OCI-M2 (cell line): ENCODE data around the gene SAMD8.
"Not testable (repeated sequence)": the region's sequence is repeated elsewhere in the genome, so short reads cannot be mapped to it uniquely, and the experiment has no call there.

ENCODE experiments used
- DNase-seq: peaks from one replicate; lab custom pipeline; 2025; ENCODE audit not compliant: unreplicated experiment; lab: John Stamatoyannopoulos, UW

The SAMD8 gene

DNA sequence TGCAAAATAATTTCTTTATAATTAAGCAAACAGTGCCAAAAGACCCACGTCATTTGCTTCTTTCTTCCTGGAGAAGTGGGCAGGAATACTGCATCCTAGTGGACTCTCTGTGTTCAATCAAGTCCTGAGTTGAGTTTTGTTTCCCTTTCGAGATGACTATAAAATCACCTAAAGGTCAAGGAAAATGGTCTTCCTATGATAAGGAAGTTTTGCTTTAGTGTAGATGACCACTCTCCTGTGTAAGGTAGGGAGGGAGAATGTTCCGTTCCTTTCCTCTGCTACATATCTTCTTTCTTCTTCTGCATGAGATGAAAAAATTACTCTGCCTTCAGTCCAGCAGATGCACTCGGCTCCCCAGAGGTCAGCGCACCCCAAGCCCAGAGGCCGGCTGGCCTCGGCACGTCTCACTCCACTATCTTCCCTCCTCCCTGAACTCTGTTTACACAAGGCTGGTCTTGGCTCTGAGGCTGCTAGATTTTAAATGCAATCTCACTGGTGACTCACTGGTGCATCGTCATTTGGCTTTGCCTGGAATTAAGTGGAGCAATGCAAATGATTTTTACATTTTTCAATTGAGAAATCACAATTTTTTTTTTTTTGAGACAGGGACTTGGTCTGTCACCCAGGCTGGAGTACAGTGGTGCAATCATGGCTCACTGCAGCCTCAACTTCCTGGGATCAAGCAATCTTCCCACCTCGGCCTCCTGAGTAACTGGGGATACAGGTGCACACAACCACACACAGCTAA lies 80.5 kb downstream of the SAMD8 start:
- DNase-seq, result no peak

DNA sequence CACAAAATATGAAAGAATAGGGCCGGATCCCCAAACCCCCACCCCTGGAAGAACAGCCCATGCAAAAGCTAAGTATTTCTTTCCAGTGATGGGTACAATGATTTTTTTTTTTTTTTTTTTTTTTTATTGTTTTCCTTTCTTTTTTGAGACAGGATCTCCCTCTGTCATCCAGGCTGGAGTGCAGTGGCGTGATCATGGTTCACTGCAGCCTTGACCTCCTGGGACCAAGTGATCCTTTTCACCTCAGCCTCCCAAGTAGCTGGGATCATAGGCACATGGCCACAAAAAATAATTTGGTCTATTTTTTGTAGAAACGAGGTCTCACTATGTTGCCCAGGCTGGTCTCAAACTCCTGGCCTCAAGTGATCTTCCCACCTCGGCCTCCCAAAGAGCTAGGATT lies 83.2 kb downstream of the SAMD8 start:
- not testable (repeated sequence) for DNase-seq

DNA sequence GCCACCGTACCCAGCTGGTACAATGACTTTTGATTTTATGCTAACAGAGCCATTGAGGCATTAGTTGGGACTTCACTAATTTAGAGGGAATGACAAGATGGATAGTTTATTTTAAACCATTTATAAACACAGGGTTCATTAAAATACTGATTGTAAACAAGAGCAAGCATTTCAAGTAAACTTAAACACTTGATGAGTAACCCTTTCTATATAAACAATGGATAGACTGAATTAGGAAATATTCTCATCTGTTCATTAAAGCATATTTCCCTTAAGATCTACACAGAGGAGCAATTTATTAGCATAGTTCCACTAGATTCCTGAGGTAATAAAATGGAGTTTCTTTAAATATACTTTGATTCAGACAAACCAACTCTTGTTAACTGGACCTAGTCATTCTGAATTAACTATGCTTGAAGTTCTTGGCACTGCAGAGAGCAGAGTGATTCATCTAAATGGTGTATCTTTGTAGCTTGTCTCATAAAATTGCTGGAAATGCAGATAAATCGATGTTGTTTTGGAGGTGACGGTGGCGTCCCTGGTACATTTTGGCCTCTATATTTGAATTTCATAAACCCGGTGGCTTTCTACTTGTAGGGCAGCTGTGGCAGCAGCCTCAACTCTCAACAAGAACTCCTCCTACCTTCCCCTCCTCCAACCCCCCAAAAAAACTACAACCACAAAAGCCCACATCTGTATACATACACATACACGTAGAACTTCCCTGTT lies 83.7 kb downstream of the SAMD8 start:
- no peak for DNase-seq

DNA sequence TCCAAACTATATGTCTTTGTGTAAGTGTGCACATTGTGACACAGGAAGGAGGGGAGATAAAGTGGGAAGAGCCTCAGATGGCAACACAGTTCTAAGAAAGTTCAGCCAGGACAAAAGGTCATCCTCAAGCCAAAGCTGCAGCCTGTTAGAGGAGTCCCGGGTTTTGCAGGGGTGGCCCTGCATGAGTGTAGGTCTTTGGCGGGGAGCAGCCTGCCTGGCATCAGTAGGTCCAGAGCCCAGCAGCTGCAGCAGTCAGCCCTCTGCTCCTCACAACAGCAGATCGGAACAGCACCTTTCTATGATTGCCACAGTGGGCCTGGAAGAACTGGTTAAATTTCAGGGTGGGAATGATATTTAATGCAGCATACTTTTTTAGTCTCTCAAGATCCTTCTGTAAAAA lies 85.6 kb downstream of the SAMD8 start:
- no peak for DNase-seq

DNA sequence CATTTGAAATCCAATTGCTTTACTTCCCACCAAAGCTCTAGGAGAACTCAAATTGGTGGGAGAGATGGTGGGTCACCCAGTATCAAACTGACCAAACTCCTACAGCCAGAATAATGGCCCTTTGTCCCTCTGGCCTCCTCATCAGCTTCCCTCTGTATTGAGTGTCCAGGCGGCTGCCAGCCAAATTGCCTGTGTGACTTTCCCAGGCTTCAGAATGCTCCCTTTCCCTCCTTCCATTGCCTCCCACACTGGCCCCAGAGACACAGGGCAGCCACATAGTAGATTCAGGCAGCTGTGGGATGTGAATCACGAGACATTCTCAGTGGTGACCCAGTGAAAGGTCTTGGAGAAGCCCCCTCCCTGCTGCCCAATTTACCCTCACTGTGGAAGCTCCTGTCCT lies 86.5 kb downstream of the SAMD8 start:
- no peak for DNase-seq

DNA sequence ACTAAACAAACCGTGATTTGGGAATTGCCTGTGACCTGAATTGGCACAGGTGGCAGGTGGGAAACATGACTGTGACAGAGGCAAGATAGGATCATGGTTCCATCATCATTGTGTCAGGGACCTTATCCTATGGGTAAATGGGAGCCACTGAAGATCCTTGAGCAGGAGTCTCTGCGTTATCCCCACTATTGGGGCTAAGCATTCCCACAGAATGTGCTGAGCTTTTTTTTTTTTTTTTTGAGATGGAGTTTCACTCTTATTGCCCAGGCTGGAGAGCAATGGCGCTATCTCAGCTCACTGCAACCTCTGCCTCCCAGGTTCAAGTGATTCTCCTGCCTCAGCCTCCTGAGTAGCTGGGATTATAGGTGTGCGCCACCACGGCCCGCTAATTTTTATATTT lies 88.5 kb downstream of the SAMD8 start:
- not testable (repeated sequence) for DNase-seq

DNA sequence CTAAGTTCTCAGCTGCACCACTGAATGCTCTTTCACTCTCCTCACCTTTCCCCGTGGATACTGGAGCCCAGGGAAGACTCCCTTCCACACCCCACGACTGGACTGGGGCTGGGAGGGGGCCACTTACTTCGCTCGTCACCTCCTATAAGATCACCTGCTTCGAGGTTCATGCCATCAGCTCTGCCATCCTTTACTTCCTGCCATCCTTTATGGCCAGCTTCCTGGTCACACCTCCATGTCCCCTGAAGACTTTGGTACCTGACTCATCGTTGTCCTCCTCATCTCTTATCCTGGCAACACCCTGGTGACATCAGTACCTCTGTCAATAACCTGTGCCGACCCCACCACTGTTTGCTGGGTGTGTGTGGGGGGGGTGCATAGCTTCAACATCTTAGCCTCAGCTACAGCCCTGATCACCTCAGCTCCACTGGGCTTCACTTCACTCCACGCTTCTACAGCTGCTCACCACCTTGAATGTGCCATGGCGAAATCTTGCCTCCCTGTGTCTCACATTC lies 90.4 kb downstream of the SAMD8 start:
- no peak for DNase-seq

DNA sequence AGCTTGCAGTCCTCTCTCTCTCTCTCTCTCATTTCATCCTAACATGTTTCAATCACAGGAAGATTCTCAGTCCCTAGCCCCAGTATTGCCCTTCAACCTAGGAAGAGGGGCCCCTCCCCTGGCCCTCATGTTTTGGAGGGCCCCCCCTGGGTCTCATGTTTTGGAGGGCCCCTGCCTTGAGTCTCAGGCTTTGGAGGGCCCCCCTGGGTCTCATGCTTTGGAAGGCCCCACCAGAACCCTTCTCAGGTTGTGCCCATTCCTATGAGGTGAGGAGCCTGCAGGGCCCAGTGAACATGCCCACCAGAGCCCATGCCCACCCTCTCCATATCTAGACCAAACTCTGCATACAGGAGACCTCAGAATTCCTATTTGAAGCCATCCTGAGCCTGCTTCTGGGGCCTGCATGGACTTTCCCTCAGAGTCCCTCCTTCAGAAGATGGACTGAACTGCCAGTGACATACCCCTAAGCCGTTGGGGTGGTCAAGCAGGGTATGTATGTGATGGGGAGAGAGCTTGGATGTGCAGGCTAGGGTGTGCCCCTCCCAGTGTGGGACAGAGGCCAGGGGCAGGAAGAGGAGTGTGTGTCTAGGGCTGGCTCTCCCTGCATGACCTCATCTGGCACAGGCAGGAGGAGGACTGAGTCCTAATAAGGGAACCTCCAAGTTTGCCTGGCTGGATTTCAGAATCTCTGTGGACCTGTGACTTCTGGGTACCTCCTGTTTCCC lies 91.0 kb downstream of the SAMD8 start:
- no peak for DNase-seq

DNA sequence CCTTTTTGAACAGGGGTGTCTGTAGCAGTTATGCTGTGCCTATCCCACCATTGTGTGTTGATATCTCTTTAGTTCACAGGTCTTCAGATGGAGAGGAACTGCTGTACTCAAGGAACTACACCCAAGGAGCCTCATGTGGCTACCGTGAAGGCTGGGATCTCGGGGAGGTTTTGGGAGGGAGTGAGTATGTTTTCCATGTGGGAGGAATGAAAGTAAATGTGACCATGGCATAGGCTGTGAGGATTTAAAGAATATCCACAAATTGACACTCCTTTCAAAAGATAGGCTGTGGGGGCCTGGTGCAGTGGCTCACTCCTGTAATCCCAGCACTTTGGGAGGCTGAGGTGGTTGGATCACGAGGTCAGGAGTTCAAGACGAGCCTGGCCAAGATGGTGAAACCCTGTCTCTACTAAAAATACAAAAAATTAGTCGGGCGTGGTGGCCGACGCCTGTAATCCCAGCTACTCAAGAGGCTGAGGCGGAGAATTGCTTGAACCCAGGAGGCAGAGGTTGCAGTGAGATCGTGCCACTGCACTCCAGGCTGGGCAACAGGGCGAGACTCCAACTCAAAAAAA lies 91.7 kb downstream of the SAMD8 start:
- DNase-seq, result not testable (repeated sequence)

DNA sequence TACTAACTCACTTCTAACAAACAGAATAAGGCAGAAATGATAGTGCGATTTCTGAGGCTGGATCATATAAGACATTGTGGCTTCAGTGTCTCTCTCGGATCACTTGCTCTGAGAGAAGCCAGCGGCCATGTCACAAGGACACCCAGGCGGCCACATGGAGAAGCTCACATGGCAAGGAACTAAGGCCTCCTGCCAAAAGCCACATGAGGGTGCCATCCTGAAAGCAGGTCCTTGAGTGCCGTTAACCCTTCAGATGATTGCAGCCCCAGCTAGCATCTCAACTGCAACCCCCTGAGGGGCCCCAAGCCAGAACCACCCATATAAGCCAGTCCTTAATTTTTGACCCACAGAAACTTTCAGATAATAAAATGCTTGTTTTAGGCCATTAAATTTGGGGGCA lies 92.3 kb downstream of the SAMD8 start:
- no peak for DNase-seq

DNA sequence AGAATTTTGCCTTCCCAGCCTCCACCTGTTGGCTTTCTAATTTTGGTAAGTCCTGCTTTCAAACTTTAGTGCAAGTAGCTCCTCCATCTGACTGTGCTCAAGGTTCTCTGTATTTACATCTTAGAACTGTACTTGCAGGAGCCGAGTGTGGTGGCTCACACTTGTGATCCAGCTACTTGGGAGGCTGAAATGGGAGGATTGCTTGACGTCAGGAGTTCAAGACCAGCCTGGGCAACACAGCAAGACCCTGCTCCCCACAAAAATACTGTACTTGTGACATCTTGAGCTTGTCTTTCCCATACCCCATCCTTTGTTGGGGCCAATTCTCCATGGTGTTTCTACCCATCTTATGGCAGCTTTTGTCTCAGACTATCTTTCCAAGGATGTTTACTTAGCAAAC lies 94.5 kb downstream of the SAMD8 start:
- no peak for DNase-seq

DNA sequence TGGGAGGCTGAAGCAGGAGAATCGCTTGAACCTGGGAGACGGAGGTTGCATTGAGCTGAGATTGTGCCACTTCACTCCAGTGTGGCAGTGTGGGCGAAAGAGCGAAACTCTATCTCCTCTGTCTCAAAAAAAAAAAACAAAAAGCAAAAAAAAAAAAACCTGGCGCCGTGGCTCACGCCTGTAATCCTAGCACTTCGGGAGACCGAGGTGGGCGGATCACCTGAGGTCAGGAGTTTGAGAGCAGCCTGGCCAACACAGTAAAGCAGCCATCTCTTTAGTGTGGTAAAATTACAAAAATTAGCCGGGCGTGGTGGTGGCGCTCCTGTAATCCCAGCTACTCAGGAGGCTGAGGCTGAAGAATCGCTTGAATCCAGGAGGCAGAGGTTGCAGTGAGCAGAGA lies 95.2 kb downstream of the SAMD8 start:
- not testable (repeated sequence) for DNase-seq

DNA sequence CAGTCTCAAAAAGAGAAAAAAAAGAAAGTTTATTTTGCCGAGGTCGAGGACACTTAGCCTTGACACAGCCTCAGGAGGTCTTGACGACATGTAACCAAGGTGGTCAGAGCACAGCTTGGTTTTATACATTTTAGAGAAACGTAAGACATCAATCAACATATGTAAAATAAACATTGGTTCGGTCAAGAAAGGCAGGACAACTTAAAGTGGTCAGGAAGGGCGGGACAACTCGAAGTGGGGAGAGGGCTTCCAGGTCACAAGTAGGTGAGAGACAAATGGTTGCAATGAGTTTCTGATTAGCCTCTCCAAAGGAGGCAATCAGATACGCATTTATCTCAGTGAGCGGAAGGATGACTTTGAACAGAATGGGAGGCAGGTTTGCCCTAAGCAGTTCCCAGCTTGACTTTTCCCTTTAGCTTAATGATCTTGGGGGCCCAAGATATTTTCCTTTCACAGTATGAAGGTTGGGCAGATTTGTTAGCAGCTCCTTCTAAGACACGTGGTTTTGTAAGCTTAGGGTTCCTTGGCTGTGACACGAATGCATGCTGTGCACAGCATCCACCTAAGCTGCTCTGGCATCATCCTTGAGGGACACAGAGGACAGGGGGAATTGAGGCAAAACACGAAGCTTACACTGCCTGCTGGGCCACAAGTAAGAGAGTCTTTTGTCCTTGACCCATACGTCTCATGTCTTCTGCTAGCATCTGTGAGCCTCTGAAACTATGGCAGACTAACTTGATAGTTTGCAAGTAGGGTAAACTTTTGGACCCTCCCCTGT lies 95.8 kb downstream of the SAMD8 start:
- no peak for DNase-seq

DNA sequence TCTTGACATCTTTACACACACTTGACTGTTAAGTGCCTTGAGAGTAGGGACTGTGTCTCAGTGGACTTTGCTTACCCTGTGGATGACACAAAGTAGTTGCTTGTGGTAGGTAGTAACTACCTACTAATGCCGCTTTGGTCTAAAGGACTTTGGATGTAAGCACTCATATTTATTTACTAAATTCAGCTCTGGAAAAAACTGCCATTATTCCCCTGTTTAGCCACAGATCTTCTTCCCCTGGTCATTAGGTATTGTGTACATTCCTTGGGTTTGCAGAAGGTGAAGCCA lies 96.3 kb downstream of the SAMD8 start:
- DNase-seq, result no peak

DNA sequence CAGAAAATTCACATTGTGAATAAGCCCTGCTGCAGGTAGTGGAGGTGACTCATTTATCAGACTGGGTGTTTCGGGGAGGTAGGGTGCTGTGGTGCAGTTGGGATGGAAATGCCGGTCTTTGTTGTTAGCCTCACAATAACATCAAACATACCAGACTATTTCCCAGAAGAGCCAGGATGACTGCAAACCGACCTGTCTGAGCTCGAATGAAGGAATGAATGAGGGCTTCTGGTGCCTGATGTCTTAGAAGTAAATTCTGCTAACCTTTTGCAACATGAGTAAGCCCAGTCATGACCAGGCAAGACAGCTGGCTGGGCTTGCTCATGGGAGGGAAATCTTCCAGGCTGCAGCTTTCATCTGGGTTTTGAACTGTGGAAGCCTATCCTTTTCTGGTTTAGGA lies 96.7 kb downstream of the SAMD8 start:
- DNase-seq, result no peak

DNA sequence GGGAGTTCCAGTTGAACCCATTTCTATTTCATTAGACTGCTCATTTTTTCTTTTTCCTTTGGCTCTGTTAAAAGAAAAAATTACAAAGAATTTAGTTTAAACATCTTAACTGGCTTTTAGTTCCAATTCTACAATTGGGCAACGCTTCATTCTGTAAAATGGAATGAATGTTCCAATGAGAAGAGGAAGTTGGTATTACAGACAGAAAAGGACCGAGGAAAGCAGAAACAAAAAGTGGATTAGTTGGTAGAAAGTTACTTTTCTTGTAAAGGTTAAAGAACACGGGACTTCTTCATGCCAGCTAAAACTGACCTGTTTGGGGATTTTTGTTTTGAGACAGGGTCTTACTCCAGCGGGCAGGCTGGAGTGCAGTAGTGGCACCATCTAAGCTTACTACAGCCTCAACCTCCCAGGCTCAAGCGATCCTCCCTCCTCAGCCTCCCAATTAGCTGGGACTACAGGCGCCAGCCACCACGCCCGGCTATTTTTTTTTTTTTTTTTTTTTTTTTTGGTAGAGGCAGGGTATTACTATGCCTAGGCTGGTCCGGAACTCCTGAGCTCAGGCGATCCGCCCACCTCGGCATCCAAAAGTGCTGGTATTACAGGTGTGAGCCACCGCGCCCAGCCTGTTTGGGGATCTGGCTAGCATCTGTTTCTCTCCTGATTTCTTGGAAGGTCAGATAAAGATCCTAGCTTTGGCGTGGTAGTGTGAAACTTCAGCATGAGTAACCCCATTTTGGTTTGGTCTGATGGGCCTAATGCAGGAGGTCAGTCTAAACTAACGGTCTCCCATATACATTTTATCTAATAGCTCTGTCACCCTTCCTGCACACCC lies 97.8 kb downstream of the SAMD8 start:
- DNase-seq, result no peak

DNA sequence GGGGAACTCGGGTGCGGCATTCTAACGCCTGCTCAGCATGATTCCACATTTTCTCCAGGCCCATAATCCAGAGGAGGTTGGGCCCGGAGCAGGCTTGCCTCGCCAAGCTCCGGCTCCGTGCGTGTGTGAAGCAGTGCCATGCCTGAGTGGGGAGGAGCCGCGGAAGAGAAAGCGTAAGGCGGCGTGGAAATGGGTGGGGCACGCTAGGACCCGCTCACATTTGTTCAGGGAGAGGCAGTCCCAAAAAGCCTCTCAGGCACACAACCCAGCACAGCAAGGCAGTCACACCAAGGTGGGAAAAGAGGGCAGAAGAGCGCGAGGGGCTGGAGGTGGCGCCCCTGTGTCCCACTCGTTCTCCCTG lies 98.4 kb downstream of the SAMD8 start:
- no peak for DNase-seq

DNA sequence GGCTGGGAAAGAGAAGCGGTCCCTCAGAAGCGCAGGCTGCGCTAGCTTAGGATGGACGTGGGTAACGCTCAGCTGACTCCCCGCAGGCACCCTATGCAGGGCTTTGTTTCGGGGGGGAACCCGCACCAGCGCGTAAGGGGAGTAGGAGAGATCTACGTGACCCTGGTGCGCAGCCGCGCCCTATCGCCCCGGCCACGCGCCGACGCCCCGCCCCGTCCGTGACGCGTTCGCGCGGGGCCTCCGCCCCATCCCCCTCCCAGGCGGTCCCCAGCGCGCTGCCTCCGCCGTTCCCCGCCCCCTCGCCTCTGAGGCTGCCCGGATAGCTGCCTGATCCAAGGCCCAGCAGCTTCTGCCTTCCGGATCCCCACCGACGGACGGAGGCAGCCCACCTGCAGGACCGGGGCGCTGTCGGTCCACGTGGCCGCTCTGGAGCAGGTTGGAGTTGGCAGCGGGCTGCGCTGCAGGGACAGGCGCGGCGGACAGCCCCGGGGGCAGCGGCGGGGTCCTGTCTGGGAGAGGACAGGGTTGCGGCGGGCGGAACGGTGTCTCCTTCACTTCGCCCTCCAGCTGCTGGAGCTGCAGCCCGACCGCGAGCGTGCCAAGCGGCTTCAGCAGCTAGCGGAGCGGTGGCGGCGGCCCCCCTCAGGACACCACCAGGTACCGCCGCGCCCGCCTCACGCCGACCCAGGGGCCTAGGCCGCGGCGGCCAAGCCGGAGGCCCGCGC lies 99.0 kb downstream of the SAMD8 start, which contains the start of gene VDAC2:
Gene VDAC2, plus strand, starts transcription at position 515 of the 725 bp plus-strand sequence. CDS start 363 bp downstream, outside the sequence.
- peak; percentile 69 for DNase-seq

DNA sequence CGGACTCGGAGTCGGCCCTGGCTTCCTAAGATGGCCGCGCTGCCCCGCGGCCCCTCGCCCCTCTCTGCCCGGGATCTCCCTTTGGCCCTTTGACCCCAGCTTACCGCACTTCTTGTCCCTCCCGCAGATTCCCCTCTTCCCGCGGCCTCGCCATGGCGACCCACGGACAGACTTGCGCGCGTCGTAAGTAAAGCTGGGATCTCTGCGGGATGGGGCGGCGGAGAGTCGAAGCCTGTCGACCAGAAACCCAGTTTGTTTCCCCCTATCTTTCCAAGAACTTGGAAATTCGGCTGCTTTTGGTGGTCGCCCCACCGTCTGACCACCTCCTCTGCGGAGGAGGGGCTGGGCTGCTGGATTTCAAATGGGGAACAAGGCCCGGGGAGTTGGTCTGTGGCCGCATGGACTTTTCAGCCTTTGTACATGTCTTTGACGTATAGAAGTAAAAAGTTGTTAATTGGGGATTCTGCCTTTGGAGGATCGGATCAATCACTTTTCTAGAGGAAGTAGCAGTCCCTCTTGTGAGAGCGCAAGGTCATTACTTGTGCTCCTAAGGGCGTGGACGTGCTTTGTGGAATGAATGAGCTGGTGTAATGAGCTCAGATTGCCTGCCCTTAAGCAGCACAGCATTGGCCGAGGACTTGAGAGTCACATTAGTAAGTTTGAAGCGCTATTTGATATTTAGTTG lies 99.7 kb downstream of the SAMD8 start:
- DNase-seq, result no peak
